NCI-H1417 (cell line): ENCODE results near the gene SDSL.

Experiments
- DNase-seq, 3 experiments: peaks; one replicate each; lab custom pipeline; 2025; lab: John Stamatoyannopoulos, UW

The SDSL gene

DNA sequence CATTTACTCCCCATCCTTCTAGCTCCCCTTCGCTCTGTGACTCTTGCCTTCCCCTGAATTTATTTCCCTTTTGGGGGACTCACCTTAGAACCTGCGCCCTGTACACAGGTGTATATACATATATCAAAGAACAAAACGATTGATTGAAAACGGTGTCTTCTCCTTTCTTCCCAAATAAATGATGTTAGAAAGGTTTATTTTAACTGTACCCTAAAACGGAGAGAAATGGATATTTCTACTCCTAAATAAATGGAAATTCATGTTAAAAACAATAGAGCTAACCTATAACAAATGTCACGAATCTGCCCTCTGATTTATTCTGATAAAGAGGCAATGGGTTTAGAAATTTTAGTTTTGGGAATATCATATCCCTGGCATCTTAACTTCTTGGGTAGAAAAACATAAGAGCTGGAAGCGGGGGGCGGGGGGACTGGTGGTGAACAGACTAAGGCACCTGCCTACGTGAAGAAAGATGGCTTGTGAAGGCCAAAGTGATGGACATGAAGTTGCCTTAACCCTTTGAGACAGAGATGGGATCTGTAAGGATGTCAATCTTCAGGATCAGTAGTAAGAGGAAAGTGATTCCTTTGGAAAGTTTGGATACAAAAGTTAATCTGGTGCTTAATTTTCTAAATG, 58.3 kb downstream of the SDSL start:
- no peak for DNase-seq

DNA sequence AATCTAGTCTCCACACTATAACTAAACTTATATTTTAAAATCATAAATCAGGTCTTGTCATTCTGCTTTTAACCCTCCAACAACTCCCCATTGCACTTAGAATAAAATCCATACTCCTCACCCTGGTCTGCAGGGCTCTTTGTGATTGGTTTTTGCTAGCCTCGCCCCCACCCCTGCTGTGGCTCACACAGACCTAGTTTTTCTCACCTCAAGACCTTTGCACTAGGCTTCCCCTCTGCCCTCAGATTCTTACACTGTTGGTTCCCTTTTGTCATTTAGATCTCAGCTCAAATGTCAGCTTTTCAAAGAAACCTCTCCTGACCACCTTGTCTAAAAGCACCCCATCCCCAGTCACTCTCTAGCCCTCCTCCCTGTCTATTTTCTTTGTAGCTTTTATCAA, 60.2 kb downstream of the SDSL start:
- no peak for DNase-seq

DNA sequence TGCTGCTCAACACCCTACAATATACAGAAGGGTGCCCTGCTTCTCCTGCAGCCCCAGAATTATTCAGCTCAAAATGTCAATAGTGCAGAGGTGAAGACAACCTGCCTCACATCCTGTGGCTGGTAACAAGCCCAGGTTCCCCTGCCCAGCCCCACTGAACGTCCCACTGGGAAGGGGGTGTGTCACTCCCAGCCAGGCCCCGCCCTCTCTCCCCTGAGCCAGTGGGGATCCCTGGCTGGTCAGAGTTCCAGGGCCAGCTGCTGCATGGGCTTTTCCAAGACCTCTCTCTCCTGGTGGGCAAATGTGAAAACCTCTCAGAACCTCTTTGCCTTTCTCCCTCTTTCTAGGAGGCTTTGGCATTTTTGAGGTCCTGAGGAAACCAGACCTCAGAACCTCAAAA, 63.1 kb downstream of the SDSL start:
- no peak for DNase-seq

DNA sequence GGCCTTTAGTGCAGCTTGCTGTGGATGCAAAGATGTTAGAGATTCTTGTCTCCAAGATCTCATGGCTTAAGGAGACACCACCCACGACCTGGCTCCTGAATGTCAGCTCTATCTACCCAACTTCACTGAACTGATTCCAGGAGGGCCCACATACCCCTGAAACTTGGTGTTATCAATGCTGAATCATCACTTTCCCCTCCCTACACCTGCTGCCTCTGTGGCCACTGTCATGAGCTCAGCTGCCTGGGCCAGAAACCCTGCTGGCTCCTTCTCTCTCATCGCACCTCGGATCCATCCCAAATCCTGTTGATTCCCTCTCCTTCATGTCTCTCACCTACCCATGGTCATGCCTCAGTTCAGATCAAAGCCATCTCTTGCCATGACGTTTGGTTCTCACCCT, 64.5 kb downstream of the SDSL start:
- DNase-seq, result no peak
